Spleen (tissue), 7 donors: ENCODE measurements around the gene ARHGAP6.
A peak's percentile ranks its signal among the peaks of the same experiment; 100 is the strongest.

Source experiments
- CTCF ChIP-seq, 11 experiments: fragments of 200-600 bp in 7 of 11; fragments of 450-650 bp in 4 of 11; sonication (generic) in 4 of 11; IDR thresholded peaks in 8 of 11; conservative IDR thresholded peaks in 3 of 11; 1 replicate in 7 of 11; 2 replicates in 4 of 11; pipeline versions ENCODE4 v1.4.0 to v1.8.0; 2016 to 2021; ENCODE audit warnings: antibody characterized with exemption in 11 of 11, inconsistent platforms in 4 of 11, mild to moderate bottlenecking in 1 of 11
- POLR2A ChIP-seq, 3 donors: fragments of 450-650 bp; IDR thresholded peaks; one replicate each; pipeline ENCODE4 v1.5.1; 2017; ENCODE audit warnings: antibody characterized with exemption in 3 of 3, mild to moderate bottlenecking in 1 of 3
- donor health status: DM: no; HTN: no; CAD: no; lungs with moderate emphysema.
- donor health status: DM: no; HTN: no; CAD: no.
- donor health status: DM: no; HTN: no; CAD: no.

- TF ChIP-seq CTCF (IDR thresholded peaks at IDR 0.05 in 8 of 11, conservative IDR thresholded peaks at IDR 0.05 in 3 of 11), result peak in 2 of 11 experiments; percentile 6 to 10
- TF ChIP-seq POLR2A (IDR thresholded peaks at IDR 0.05), result no peak
Observed at GRCh38 chrX:11531226-11531625, 134.5 kb downstream of the ARHGAP6 start.
